ENCODE measurements around the gene FBXL15. TPM values are rescaled to one million over a fixed set of nuclear protein-coding genes. Genes with fewer than 3 reads are reported as not detected.

FBXL15 gene
- total RNA-seq = 24.8 and 25.6 TPM in 2 replicates
- long read RNA-seq, transcript FBXL15-201 (4 exons, 2,362 nt) = major isoform, 13 of 18 reads
- long read RNA-seq, partial matches to known transcripts = 1 of 18 reads
- long read RNA-seq, other reads (novel, unspliced or antisense) = 4 of 18 reads

GRCh38 chr10:102420714-102421506 lies at the start of gene FBXL15:
FBXL15 (plus strand) TSS chr10:102420836; CDS start chr10:102421130, 294 bp downstream.
- Mint-ChIP-seq H3K36me3 (ENCODE audit: low read depth) (no peaks in the 10 kb centered on the region), H3K9me3 (no peaks in the 10 kb centered on the region), H3K27ac (ENCODE audit: unreplicated experiment) (peak within 1 kb of the TSS; percentile 95), H3K27me3 (ENCODE audit: low read depth) (peaks cover 11% of the 10 kb centered on the region), H3K4me1 (peaks cover 71% of the 10 kb centered on the region), H3K4me3 (peak within 1 kb of the TSS; percentile 94)
- TF ChIP-seq CTCF (conservative IDR thresholded peaks at IDR 0.05) = no peak
- peak; percentile 99 for DNase-seq (ENCODE audit: low read depth, low spot score)

- Mint-ChIP-seq H3K9me3 (no peaks in the 10 kb centered on the region), H3K27me3 (ENCODE audit: low read depth) (no peaks in the 10 kb centered on the region), H3K4me3 (no peak overlapping the region), H3K36me3 (ENCODE audit: low read depth) (peaks cover 43% of the 10 kb centered on the region), H3K27ac (ENCODE audit: unreplicated experiment) (no peak overlapping the region), H3K4me1 (no peaks in the 10 kb centered on the region)
- no peak for DNase-seq (ENCODE audit: low read depth, low spot score)
- TF ChIP-seq CTCF (conservative IDR thresholded peaks at IDR 0.05) = no peak
Measured at GRCh38 chr10:102371295-102371694, 49.3 kb upstream of the FBXL15 start.

GRCh38 chr10:102375250-102375649 lies 45.4 kb upstream of the FBXL15 start:
- H3K27me3 Mint-ChIP-seq (ENCODE audit: low read depth) = no peaks in the 10 kb centered on the region
- H3K4me3 Mint-ChIP-seq = no peak overlapping the region
- no peak overlapping the region for H3K27ac Mint-ChIP-seq (ENCODE audit: unreplicated experiment)
- no peaks in the 10 kb centered on the region for H3K4me1 Mint-ChIP-seq
- H3K9me3 Mint-ChIP-seq = no peaks in the 10 kb centered on the region
- no peak for TF ChIP-seq CTCF (conservative IDR thresholded peaks at IDR 0.05)
- H3K36me3 Mint-ChIP-seq (ENCODE audit: low read depth) = peaks cover 21% of the 10 kb centered on the region
- DNase-seq (ENCODE audit: low read depth, low spot score) = no peak

- Mint-ChIP-seq H3K4me1 (no peaks in the 10 kb centered on the region), H3K27me3 (ENCODE audit: low read depth) (no peaks in the 10 kb centered on the region), H3K36me3 (ENCODE audit: low read depth) (peaks cover 15% of the 10 kb centered on the region), H3K9me3 (no peaks in the 10 kb centered on the region), H3K4me3 (no peak overlapping the region), H3K27ac (ENCODE audit: unreplicated experiment) (no peak overlapping the region)
- DNase-seq (ENCODE audit: low read depth, low spot score) = no peak
- TF ChIP-seq CTCF (conservative IDR thresholded peaks at IDR 0.05) = no peak
Measured at GRCh38 chr10:102375867-102376266, 44.8 kb upstream of the FBXL15 start.

- DNase-seq (ENCODE audit: low read depth, low spot score) = no peak
- Mint-ChIP-seq H3K9me3 (no peaks in the 10 kb centered on the region), H3K4me1 (no peaks in the 10 kb centered on the region), H3K27me3 (ENCODE audit: low read depth) (no peaks in the 10 kb centered on the region), H3K4me3 (no peak overlapping the region), H3K36me3 (ENCODE audit: low read depth) (peaks cover 5% of the 10 kb centered on the region), H3K27ac (ENCODE audit: unreplicated experiment) (no peak overlapping the region)
- TF ChIP-seq CTCF (conservative IDR thresholded peaks at IDR 0.05) = no peak
Measured at GRCh38 chr10:102376901-102377300, 43.7 kb upstream of the FBXL15 start.

All from neural crest cell (in vitro differentiated cells).